Muscle of back (tissue), 13 donors: Measurements from ENCODE around the gene HAPSTR1. TPM values are rescaled to one million over a fixed set of nuclear protein-coding genes. Genes with fewer than 3 reads are reported as not detected.
"Not testable (repeated sequence)": the region's sequence is repeated elsewhere in the genome, so short reads cannot be mapped to it uniquely, and the experiment has no call there.

ENCODE experiments used
- DNase-seq, 3 donors: peaks; one replicate each; pipeline versions ENCODE4 v3.0.0 to v3.0.0-alpha.2; 2013
- long read RNA-seq, 9 donors: transcript quantifications; one replicate each; lab custom pipeline, GENCODE V29; 2026
- polyA plus RNA-seq, 10 donors: library from polyadenylated mRNA; unstranded; fragments of 120-200 nt; gene quantifications; one replicate each; pipeline ENCODE4 v1.2.1, GENCODE V29; 2013; ENCODE audit not compliant: insufficient read length in 10 of 10

The HAPSTR1 gene, protein sequence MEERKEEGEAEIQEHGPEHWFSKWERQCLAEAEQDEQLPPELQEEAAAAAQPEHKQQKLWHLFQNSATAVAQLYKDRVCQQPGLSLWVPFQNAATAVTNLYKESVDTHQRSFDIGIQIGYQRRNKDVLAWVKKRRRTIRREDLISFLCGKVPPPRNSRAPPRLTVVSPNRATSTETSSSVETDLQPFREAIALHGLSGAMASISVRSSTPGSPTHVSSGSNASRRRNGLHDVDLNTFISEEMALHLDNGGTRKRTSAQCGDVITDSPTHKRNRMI
- polyA plus RNA-seq = 10 to 100 TPM; 29.8 to 41.3 (median 35.3) TPM
- long read RNA-seq, donor 1, full-length matches to known transcripts = 5 of 5 reads
- long read RNA-seq, donor 1, partial matches to known transcripts = 0 of 5 reads
- long read RNA-seq, donor 1, other reads (novel, unspliced or antisense) = 0 of 5 reads
- long read RNA-seq, donor 2, full-length matches to known transcripts = 5 of 5 reads
- long read RNA-seq, donor 2, partial matches to known transcripts = 0 of 5 reads
- long read RNA-seq, donor 2, other reads (novel, unspliced or antisense) = 0 of 5 reads
- long read RNA-seq, donor 3 = 0 reads
- long read RNA-seq, donor 4, full-length matches to known transcripts = 1 of 1 reads
- long read RNA-seq, donor 4, partial matches to known transcripts = 0 of 1 reads
- long read RNA-seq, donor 4, other reads (novel, unspliced or antisense) = 0 of 1 reads
- long read RNA-seq, donor 5, full-length matches to known transcripts = 11 of 11 reads
- long read RNA-seq, donor 5, partial matches to known transcripts = 0 of 11 reads
- long read RNA-seq, donor 5, other reads (novel, unspliced or antisense) = 0 of 11 reads
- long read RNA-seq, donor 6, full-length matches to known transcripts = 7 of 7 reads
- long read RNA-seq, donor 6, partial matches to known transcripts = 0 of 7 reads
- long read RNA-seq, donor 6, other reads (novel, unspliced or antisense) = 0 of 7 reads
- long read RNA-seq, donor 7, full-length matches to known transcripts = 3 of 3 reads
- long read RNA-seq, donor 7, partial matches to known transcripts = 0 of 3 reads
- long read RNA-seq, donor 7, other reads (novel, unspliced or antisense) = 0 of 3 reads
- long read RNA-seq, donor 8, full-length matches to known transcripts = 6 of 6 reads
- long read RNA-seq, donor 8, partial matches to known transcripts = 0 of 6 reads
- long read RNA-seq, donor 8, other reads (novel, unspliced or antisense) = 0 of 6 reads
- long read RNA-seq, donor 9, full-length matches to known transcripts = 3 of 3 reads
- long read RNA-seq, donor 9, partial matches to known transcripts = 0 of 3 reads
- long read RNA-seq, donor 9, other reads (novel, unspliced or antisense) = 0 of 3 reads

GRCh38 chr16:9090960-9091866 is at the start of gene HAPSTR1:
Gene HAPSTR1, plus strand, starts transcription at chr16:9091644. Its CDS starts 401 bp downstream, at chr16:9092045.
- DNase-seq = peak; percentile 100

DNA sequence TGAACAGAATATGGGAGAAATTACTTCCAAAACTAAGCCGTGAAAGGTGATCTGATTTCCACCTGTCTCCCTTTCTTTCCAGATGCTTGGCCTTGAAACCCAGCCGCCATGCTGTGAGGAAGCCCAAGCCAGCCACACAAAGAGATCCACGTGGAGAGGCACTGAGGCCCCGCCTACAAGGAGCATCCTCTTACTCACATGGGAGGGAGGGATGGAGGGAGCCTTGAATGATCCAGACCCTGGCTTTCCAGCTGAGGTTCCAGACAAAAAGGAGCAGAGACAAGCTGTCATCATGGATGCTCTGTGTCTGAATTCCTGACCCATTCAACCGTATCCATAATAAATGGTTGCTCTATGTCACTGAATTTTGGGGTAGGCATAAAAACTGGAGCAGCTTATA is 48.9 kb upstream of the HAPSTR1 start:
- no peak for DNase-seq

GRCh38 chr16:9042964-9043680 is 48.3 kb upstream of the HAPSTR1 start:
- peak in 1 of 3 donors; percentile 87 for DNase-seq

DNA sequence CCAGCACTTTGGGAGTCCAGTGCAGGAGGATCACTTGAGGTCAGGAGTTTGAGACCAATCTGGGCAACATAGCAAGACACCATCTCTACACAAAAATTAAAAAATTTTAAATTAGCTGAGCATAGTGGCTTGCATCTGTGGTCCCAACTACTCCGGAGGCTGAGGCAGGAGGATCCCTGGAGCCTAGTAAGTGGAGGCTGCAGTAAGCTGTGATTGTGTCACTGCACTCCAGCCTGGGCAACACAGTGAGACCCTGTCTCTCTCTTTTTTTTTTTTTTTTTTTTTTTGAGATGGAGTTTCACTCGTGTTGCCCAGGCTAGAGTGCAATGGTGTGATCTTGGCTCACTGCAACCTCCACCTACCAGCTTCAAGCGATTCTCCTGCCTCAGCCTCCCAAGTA is 45.9 kb upstream of the HAPSTR1 start:
- DNase-seq = not testable (repeated sequence)

DNA sequence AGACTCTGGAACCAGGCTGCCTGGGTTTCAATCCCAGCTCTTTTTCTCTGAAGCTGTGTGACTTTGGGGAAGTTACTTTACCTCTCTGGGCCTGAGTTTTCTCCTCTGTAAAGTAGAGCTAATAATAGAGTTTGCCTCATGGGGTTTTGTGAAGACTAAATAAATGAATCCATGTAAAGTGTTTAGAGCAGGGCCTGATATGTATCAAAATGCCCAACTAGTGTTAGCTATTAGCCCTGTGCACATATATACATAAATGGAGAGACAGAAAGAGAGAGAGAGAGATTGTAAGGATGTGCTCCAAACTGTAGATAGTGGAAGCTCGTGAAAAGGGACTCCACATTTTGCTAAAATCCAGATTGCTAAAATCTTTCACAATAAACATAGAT is 44.8 kb upstream of the HAPSTR1 start:
- no peak for DNase-seq

- peak; percentile 66 to 97 (median 87) for DNase-seq
Measured at GRCh38 chr16:9047689-9048301, 43.6 kb upstream of the HAPSTR1 start.

- no peak for DNase-seq
Measured at GRCh38 chr16:9048302-9048700, 43.1 kb upstream of the HAPSTR1 start.

DNA sequence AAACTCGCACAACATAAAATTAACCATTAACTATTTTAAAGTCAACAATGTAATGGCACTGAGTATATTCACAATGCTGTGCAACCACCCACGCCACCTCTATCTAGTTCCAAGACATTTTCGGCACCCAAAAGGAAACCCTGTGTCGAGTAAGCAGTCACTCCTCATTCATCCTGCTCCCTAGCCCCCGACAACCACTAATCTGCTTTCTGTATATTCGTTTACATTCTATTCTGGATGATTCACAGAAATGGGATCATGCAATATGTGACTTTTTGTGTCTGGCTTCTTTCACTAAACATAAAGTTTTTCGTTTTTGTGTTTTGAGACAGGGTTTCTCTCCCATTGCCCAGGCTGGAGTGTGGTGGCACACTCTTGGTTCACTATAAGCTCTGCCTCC is 42.2 kb upstream of the HAPSTR1 start:
- peak in 1 of 3 donors; percentile 72 for DNase-seq

- DNase-seq = no peak
Measured at GRCh38 chr16:9050102-9050830, 41.2 kb upstream of the HAPSTR1 start.

DNA sequence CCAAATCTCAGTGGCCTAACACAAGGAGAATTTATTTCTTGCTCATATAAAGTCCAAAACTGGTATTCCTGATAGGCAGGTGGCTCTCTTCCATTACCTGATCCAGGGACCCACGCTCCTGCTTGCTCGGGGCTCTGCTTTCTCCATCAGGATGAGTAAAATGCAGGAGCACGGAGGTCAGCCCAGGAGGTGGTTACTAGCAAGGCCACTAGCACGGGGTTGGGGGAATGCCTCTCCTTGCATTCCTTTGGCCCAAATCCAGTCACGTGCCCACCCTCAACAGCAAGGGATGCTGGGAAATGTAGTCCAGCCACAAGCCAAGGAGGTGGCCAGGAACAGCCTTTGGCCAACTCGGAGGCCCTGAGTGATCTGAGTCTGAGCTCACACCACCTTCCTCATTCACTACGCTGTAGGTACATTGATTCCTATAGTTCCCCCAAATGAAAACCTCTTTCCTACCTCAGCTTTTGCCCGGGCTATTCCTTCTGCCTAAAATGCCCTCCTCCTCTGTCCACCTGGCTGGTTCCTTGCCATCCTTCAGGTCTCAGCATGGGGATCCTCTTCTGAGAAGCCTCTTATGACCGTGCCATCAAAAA is 38.3 kb upstream of the HAPSTR1 start:
- peak in 2 of 3 donors; percentile 24 to 49 for DNase-seq

- no peak for DNase-seq
Measured at GRCh38 chr16:9054460-9054859, 37.0 kb upstream of the HAPSTR1 start.

- DNase-seq = no peak
Measured at GRCh38 chr16:9055115-9055514, 36.3 kb upstream of the HAPSTR1 start.

GRCh38 chr16:9055661-9056060 is 35.8 kb upstream of the HAPSTR1 start:
- no peak for DNase-seq

DNA sequence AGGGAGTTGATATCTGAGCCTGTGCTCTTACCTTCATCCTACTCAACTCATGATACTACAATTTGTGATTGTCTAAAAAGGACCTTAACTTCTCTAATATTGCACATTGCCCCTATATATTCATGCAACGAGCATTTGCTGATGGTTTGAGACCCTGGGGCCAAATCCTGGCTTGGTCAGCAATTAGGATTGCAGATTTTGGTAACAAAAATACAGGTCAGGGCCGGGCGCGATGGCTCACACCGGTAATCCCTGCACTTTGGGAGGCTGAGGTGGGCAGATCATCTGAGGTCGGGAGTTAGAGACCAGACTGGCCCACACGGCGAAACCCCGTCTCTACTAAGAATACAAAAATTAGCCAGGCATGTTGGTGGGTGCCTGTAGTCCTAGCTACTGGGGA is 35.4 kb upstream of the HAPSTR1 start:
- DNase-seq = no peak

DNA sequence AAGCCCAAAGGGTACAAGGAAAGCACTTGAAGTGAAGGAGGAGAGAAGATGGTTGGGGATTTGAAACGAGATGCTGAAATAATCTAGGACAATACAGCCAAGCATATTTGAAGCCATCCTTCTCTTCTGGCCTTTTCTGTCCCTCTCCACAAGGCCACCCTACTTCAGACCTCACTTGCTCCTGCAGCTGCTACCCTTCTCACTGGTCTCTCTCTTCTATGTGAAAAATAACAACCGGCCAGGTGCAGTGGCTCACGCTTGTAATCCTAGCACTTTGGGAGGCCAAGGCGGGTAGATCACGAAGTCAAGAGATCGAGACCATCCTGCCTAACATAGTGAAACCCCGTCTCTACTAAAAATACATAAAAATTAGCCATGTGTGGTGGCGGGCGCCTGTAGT is 33.2 kb upstream of the HAPSTR1 start:
- no peak for DNase-seq

- DNase-seq = no peak
Measured at GRCh38 chr16:9060225-9060624, 31.2 kb upstream of the HAPSTR1 start.

DNA sequence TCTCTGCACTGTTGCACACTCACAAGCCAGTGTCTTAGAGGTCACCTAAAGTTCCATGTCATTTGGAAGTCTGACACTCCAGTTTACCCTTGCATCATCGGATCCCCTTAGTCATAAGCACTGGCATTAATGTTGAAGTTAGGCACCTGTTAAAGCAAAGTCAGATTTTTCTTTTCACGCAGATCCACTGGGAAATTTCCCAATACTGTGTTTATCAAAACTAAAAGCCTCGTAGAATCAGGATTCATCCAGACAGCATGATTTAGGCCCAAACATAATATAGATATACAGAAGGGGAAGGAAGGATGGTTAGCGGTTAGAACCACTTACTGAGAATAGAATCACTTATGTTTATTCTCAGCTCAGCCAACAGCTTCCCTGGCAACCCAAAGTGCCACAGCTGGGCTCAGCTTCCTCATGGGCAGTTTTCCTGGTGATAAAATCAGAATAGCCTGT is 30.1 kb upstream of the HAPSTR1 start:
- peak in 1 of 3 donors; percentile 23 for DNase-seq

- no peak for DNase-seq
Measured at GRCh38 chr16:9062301-9062700, 29.1 kb upstream of the HAPSTR1 start.
